NCI-H2081 treated with DMSO at 0.1 percent for 48 hours (cell line): ENCODE results near the gene CACNA2D2.

ENCODE experiments used
- DNase-seq: peaks from one replicate; lab custom pipeline; 2025; lab: John Stamatoyannopoulos, UW

Gene CACNA2D2

GRCh38 chr3:50325113-50325480 is 178.3 kb downstream of the CACNA2D2 start:
- DNase-seq: no peak

GRCh38 chr3:50324351-50325112 is 178.9 kb downstream of the CACNA2D2 start:
- no peak for DNase-seq

GRCh38 chr3:50323614-50324199 is 179.7 kb downstream of the CACNA2D2 start:
- DNase-seq: no peak

- DNase-seq: no peak
These were observed 180.3 kb downstream of the CACNA2D2 start for GRCh38 chr3:50323092-50323600.

- no peak for DNase-seq
These were observed 180.9 kb downstream of the CACNA2D2 start, which contains the start of gene HYAL2 for GRCh38 chr3:50322386-50323091. HYAL2 (minus strand) TSS chr3:50322745; CDS start chr3:50320489, 2,256 bp downstream.

- DNase-seq: no peak
These were observed 181.4 kb downstream of the CACNA2D2 start for GRCh38 chr3:50322115-50322385.

GRCh38 chr3:50321336-50322114 is 181.9 kb downstream of the CACNA2D2 start:
- no peak for DNase-seq

GRCh38 chr3:50320853-50321335 is 182.5 kb downstream of the CACNA2D2 start:
- DNase-seq: no peak

GRCh38 chr3:50319894-50320625 is 183.4 kb downstream of the CACNA2D2 start:
- no peak for DNase-seq

- no peak for DNase-seq
These were observed 184.1 kb downstream of the CACNA2D2 start for GRCh38 chr3:50319181-50319893.

GRCh38 chr3:50318615-50319014 is 184.8 kb downstream of the CACNA2D2 start:
- DNase-seq: no peak

- no peak for DNase-seq
These were observed 185.3 kb downstream of the CACNA2D2 start for GRCh38 chr3:50318163-50318562.

- no peak for DNase-seq
These were observed 186.1 kb downstream of the CACNA2D2 start for GRCh38 chr3:50317300-50317699.

- no peak for DNase-seq
These were observed 186.7 kb downstream of the CACNA2D2 start for GRCh38 chr3:50316657-50317242.

GRCh38 chr3:50314816-50315215 is 188.6 kb downstream of the CACNA2D2 start:
- no peak for DNase-seq

- no peak for DNase-seq
These were observed 189.1 kb downstream of the CACNA2D2 start for GRCh38 chr3:50314342-50314741.
